Erythroblast (primary cell): ENCODE measurements around the gene ZNF503.
A peak's percentile ranks its signal among the peaks of the same experiment; 100 is the strongest.

Experiments used
- DNase-seq, 2 experiments: peaks; one replicate each; lab custom pipeline; 2025; lab: John Stamatoyannopoulos, UW
- GATA1 ChIP-seq: IDR thresholded peaks from 2 replicates; pipeline ENCODE4 v1.6.1; 2011; ENCODE audit warnings: low read depth, mild to moderate bottlenecking, control low read depth, low read length, moderate library complexity
- POLR2A ChIP-seq: IDR thresholded peaks from 2 replicates; pipeline ENCODE4 v1.6.1; 2011; ENCODE audit warnings: mild to moderate bottlenecking, low read length

The ZNF503 gene

GRCh38 chr10:75401569-75402485 is at the start of gene ZNF503:
Gene ZNF503, minus strand, starts transcription at chr10:75401764. Its CDS starts 345 bp downstream, at chr10:75401419.
- no peak for TF ChIP-seq GATA1
- peak; percentile 39 to 53 for DNase-seq

GRCh38 chr10:75450644-75451640 is 49.4 kb upstream of the ZNF503 start:
- no peak for DNase-seq
- TF ChIP-seq POLR2A (no peak), GATA1 (no peak)

- no peak for DNase-seq
- no peak for TF ChIP-seq GATA1
- no peak for TF ChIP-seq POLR2A
These were observed 48.5 kb upstream of the ZNF503 start for GRCh38 chr10:75450075-75450445.

GRCh38 chr10:75449382-75450074 is 48.0 kb upstream of the ZNF503 start:
- TF ChIP-seq GATA1 (no peak), POLR2A (no peak)
- no peak for DNase-seq

- TF ChIP-seq POLR2A (no peak), GATA1 (no peak)
- no peak for DNase-seq
These were observed 46.6 kb upstream of the ZNF503 start for GRCh38 chr10:75448166-75448565.

- no peak for DNase-seq
- TF ChIP-seq GATA1 (no peak), POLR2A (no peak)
These were observed 44.9 kb upstream of the ZNF503 start for GRCh38 chr10:75446508-75446907.

GRCh38 chr10:75444781-75445386 is 43.3 kb upstream of the ZNF503 start:
- no peak for TF ChIP-seq GATA1
- no peak for TF ChIP-seq POLR2A
- no peak for DNase-seq

- no peak for TF ChIP-seq POLR2A
- no peak for TF ChIP-seq GATA1
- no peak for DNase-seq
These were observed 41.8 kb upstream of the ZNF503 start for GRCh38 chr10:75443362-75443761.

- DNase-seq: no peak
- no peak for TF ChIP-seq GATA1
- no peak for TF ChIP-seq POLR2A
These were observed 40.1 kb upstream of the ZNF503 start for GRCh38 chr10:75441682-75442081.

GRCh38 chr10:75441196-75441595 is 39.6 kb upstream of the ZNF503 start:
- TF ChIP-seq GATA1 (no peak), POLR2A (no peak)
- no peak for DNase-seq

- no peak for DNase-seq
- no peak for TF ChIP-seq GATA1
These were observed 38.8 kb upstream of the ZNF503 start for GRCh38 chr10:75440271-75440793.

GRCh38 chr10:75439811-75440210 is 38.2 kb upstream of the ZNF503 start:
- DNase-seq: no peak
- no peak for TF ChIP-seq POLR2A
- no peak for TF ChIP-seq GATA1

GRCh38 chr10:75438275-75438674 is 36.7 kb upstream of the ZNF503 start:
- no peak for DNase-seq
- TF ChIP-seq GATA1: no peak
- TF ChIP-seq POLR2A: no peak
